Suprapubic skin (tissue), 4 donors: ENCODE data around the gene ATOH7.

ENCODE experiments used
- CTCF ChIP-seq, 2 donors: fragments of 200-600 bp in 1 of 2; fragments of 450-650 bp in 1 of 2; sonication (generic) in 1 of 2; IDR thresholded peaks; one replicate each; pipeline ENCODE4 v1.5.1; 2016 to 2019; ENCODE audit warnings: antibody characterized with exemption in 2 of 2, mild to moderate bottlenecking in 1 of 2, moderate library complexity in 1 of 2
- EP300 ChIP-seq: sonication (generic); formaldehyde crosslinking; IDR thresholded peaks from one replicate; pipeline ENCODE4 v1.6.1; 2017; ENCODE audit warnings: antibody characterized with exemption
- POLR2A ChIP-seq, 2 donors: fragments of 450-650 bp; IDR thresholded peaks; one replicate each; pipeline ENCODE4 v1.6.1; 2017; ENCODE audit warnings: antibody characterized with exemption in 2 of 2, mild to moderate bottlenecking in 2 of 2, moderate library complexity in 2 of 2
- POLR2AphosphoS5 ChIP-seq, 3 donors: sonication (generic); formaldehyde crosslinking; IDR thresholded peaks; one replicate each; pipeline ENCODE4 v1.6.1; 2017; ENCODE audit warnings: antibody characterized with exemption in 3 of 3

DNA sequence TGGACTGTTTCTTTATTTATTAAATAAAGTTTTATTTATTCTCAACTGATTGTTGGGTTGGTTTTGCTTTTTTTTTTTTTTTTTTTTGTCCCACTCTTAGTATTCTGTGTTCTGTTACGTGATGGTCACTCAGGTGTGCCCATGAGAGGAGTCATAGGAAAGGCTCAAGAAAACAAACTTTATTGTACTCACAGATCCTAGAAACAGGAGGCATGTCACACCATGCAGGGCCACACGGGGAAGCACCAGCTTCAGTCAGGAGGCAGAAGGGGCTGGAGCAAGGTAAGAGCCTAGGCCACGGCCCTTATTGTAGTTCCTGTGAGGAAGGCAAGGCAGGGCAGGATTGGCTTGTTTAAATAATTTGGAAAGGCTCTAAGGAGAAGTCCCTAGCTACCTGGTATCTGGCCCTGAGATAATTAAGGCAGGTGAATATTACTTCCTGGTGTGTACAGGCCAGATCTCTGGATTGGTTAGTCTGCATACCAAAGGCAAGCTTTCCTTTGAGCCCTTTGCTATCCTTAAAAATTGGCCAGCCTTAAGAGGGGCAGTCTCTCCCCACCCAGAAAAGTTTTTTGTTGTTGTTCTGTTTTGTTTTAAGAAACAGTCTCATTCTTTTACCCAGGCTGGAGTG lies 8.3 kb downstream of the ATOH7 start:
- TF ChIP-seq CTCF (IDR thresholded peaks at IDR 0.05), result no peak
- TF ChIP-seq POLR2A (IDR thresholded peaks at IDR 0.05), result no peak
- no peak for TF ChIP-seq EP300
- no peak for TF ChIP-seq POLR2AphosphoS5 (IDR thresholded peaks at IDR 0.05)
